Measurements from ENCODE around the gene MAP3K1.

MAP3K1 gene

DNA sequence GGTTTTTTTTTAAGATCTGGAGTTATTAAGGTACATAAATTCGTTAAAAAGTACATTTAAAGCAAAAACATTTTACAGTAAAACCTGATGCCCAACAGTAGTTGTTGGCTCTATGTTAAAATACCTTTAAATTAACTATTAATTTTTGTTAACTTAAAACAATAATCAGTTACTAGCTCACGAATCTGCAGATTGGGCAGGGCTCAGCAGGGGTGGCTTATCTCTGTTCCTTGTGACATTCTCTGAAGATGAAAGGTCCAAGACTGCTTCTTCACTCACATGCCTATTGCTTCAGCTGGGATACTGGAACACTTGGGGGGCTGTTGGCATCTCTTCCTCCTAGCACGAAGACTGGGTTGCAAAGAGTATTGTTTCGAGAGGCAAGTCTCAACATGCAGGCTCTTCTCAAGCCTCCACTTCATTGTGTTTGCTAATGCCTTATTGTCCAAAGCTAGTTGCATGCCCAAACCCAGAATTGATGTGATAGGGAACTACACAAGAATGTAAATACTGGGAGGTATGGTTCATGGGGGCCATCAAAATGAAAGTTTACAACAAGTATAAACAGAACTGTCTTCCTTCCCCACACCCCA lies 46.6 kb downstream of the MAP3K1 start:
- Histone ChIP-seq H2AFZ (ENCODE audit: low read depth, low read length) (no peak overlapping the region), H4K91ac (ENCODE audit: low read length) (no peak overlapping the region), H3K18ac (ENCODE audit: low read depth in 1 of 2, low read length in 2 of 2) (peak overlapping the region in 1 of 2 experiments; percentile 11), H2BK120ac (ENCODE audit: low read depth, low read length) (no peak overlapping the region), H3K79me1 (replicated peaks; ENCODE audit: low read length, poor library complexity, severe bottlenecking) (peaks cover 18% of the 10 kb centered on the region), H3K23ac (ENCODE audit: low read length in 2 of 2) (no peak overlapping the region), H3K4ac (ENCODE audit: low read depth in 1 of 2, low read length in 2 of 2) (no peak overlapping the region), H3K4me3 (ENCODE audit: insufficient read depth in 1 of 2, low read depth in 1 of 2, low read length in 2 of 2) (no peak overlapping the region), H3K36me3 (ENCODE audit: control insufficient read depth in 1 of 2, insufficient read depth in 2 of 2, low read depth in 1 of 2, low read length in 2 of 2) (peaks cover 8 to 15% of the 10 kb centered on the region in 2 experiments), H2BK5ac (ENCODE audit: low read depth, low read length, poor library complexity, severe bottlenecking) (no peak overlapping the region), H3K4me1 (ENCODE audit: control insufficient read depth, insufficient read depth, low read depth, low read length) (no peaks in the 10 kb centered on the region), H3K27me3 (ENCODE audit: control insufficient read depth in 1 of 2, insufficient read depth in 1 of 2, low read length in 2 of 2) (no peaks in the 10 kb centered on the region), H3K4me2 (ENCODE audit: low read length, poor library complexity, severe bottlenecking) (no peak overlapping the region), H3K14ac (ENCODE audit: low read length in 2 of 2) (no peak overlapping the region), H3K9ac (ENCODE audit: low read length) (no peak overlapping the region), H4K8ac (ENCODE audit: low read length) (no peak overlapping the region), H2BK15ac (ENCODE audit: low read depth, poor library complexity, severe bottlenecking) (no peak overlapping the region), H3K27ac (ENCODE audit: low read length, poor library complexity, severe bottlenecking) (no peak overlapping the region), H3K9me3 (ENCODE audit: control insufficient read depth, low read length) (no peaks in the 10 kb centered on the region), H2AK5ac (ENCODE audit: low read length, severe bottlenecking) (no peak overlapping the region), H2BK12ac (ENCODE audit: low read length in 2 of 2) (no peak overlapping the region)
- DNase-seq, result no peak
- 93% methylated on average over 3 of the region's 4 CpGs for WGBS

GRCh38 chr5:56862909-56863308 lies 47.6 kb downstream of the MAP3K1 start:
- Histone ChIP-seq H3K4ac (ENCODE audit: low read depth in 1 of 2, low read length in 2 of 2) (no peak overlapping the region), H3K23ac (ENCODE audit: low read length in 2 of 2) (no peak overlapping the region), H3K4me2 (ENCODE audit: low read length, poor library complexity, severe bottlenecking) (no peak overlapping the region), H3K18ac (ENCODE audit: low read depth in 1 of 2, low read length in 2 of 2) (no peak overlapping the region), H3K9me3 (ENCODE audit: control insufficient read depth, low read length) (no peaks in the 10 kb centered on the region), H2AK5ac (ENCODE audit: low read length, severe bottlenecking) (no peak overlapping the region), H3K4me1 (ENCODE audit: control insufficient read depth, insufficient read depth, low read depth, low read length) (no peaks in the 10 kb centered on the region), H3K4me3 (ENCODE audit: insufficient read depth in 1 of 2, low read depth in 1 of 2, low read length in 2 of 2) (no peak overlapping the region), H2BK120ac (ENCODE audit: low read depth, low read length) (no peak overlapping the region), H2BK15ac (ENCODE audit: low read depth, poor library complexity, severe bottlenecking) (no peak overlapping the region), H4K8ac (ENCODE audit: low read length) (no peak overlapping the region), H2BK5ac (ENCODE audit: low read depth, low read length, poor library complexity, severe bottlenecking) (no peak overlapping the region), H4K91ac (ENCODE audit: low read length) (no peak overlapping the region), H3K9ac (ENCODE audit: low read length) (no peak overlapping the region), H2AFZ (ENCODE audit: low read depth, low read length) (no peak overlapping the region), H3K14ac (ENCODE audit: low read length in 2 of 2) (no peak overlapping the region), H3K27me3 (ENCODE audit: control insufficient read depth in 1 of 2, insufficient read depth in 1 of 2, low read length in 2 of 2) (no peaks in the 10 kb centered on the region), H3K36me3 (ENCODE audit: control insufficient read depth in 1 of 2, insufficient read depth in 2 of 2, low read depth in 1 of 2, low read length in 2 of 2) (peaks cover 8 to 15% of the 10 kb centered on the region in 2 experiments), H3K79me1 (replicated peaks; ENCODE audit: low read length, poor library complexity, severe bottlenecking) (peaks cover 15% of the 10 kb centered on the region), H3K27ac (ENCODE audit: low read length, poor library complexity, severe bottlenecking) (no peak overlapping the region), H2BK12ac (ENCODE audit: low read length in 2 of 2) (no peak overlapping the region)
- DNase-seq, result no peak
- WGBS, result 100% methylated on average over 1 of the region's 3 CpGs

GRCh38 chr5:56871777-56872176 lies 56.4 kb downstream of the MAP3K1 start:
- H2AK5ac ChIP-seq (ENCODE audit: low read length, severe bottlenecking), result no peak overlapping the region
- no peak overlapping the region for H3K27ac ChIP-seq (ENCODE audit: low read length, poor library complexity, severe bottlenecking)
- H3K23ac ChIP-seq (ENCODE audit: low read length in 2 of 2), result no peak overlapping the region
- peaks cover 12% of the 10 kb centered on the region for H3K79me1 ChIP-seq (replicated peaks; ENCODE audit: low read length, poor library complexity, severe bottlenecking)
- no peak overlapping the region for H2AFZ ChIP-seq (ENCODE audit: low read depth, low read length)
- no peak overlapping the region for H3K9ac ChIP-seq (ENCODE audit: low read length)
- H2BK12ac ChIP-seq (ENCODE audit: low read length in 2 of 2), result no peak overlapping the region
- no peak overlapping the region for H2BK15ac ChIP-seq (ENCODE audit: low read depth, poor library complexity, severe bottlenecking)
- H3K18ac ChIP-seq (ENCODE audit: low read depth in 1 of 2, low read length in 2 of 2), result no peak overlapping the region
- no peak overlapping the region for H3K4me2 ChIP-seq (ENCODE audit: low read length, poor library complexity, severe bottlenecking)
- no peak for DNase-seq
- peaks cover 8 to 27% of the 10 kb centered on the region in 2 experiments for H3K36me3 ChIP-seq (ENCODE audit: control insufficient read depth in 1 of 2, insufficient read depth in 2 of 2, low read depth in 1 of 2, low read length in 2 of 2)
- no peak overlapping the region for H3K4ac ChIP-seq (ENCODE audit: low read depth in 1 of 2, low read length in 2 of 2)
- no peak overlapping the region for H3K14ac ChIP-seq (ENCODE audit: low read length in 2 of 2)
- no peaks in the 10 kb centered on the region for H3K27me3 ChIP-seq (ENCODE audit: control insufficient read depth in 1 of 2, insufficient read depth in 1 of 2, low read length in 2 of 2)
- WGBS, result 100% methylated on average over 1 of the region's 2 CpGs
- H4K8ac ChIP-seq (ENCODE audit: low read length), result no peak overlapping the region
- H2BK120ac ChIP-seq (ENCODE audit: low read depth, low read length), result no peak overlapping the region
- H2BK5ac ChIP-seq (ENCODE audit: low read depth, low read length, poor library complexity, severe bottlenecking), result no peak overlapping the region
- peaks cover 2% of the 10 kb centered on the region for H3K4me1 ChIP-seq (ENCODE audit: control insufficient read depth, insufficient read depth, low read depth, low read length)
- H3K9me3 ChIP-seq (ENCODE audit: control insufficient read depth, low read length), result no peaks in the 10 kb centered on the region
- H3K4me3 ChIP-seq (ENCODE audit: insufficient read depth in 1 of 2, low read depth in 1 of 2, low read length in 2 of 2), result no peak overlapping the region
- no peak overlapping the region for H4K91ac ChIP-seq (ENCODE audit: low read length)

- Histone ChIP-seq H2BK15ac (ENCODE audit: low read depth, poor library complexity, severe bottlenecking) (no peak overlapping the region), H3K27me3 (ENCODE audit: control insufficient read depth in 1 of 2, insufficient read depth in 1 of 2, low read length in 2 of 2) (no peaks in the 10 kb centered on the region), H3K36me3 (ENCODE audit: control insufficient read depth in 1 of 2, insufficient read depth in 2 of 2, low read depth in 1 of 2, low read length in 2 of 2) (peaks cover 8 to 27% of the 10 kb centered on the region in 2 experiments), H2BK120ac (ENCODE audit: low read depth, low read length) (no peak overlapping the region), H2BK12ac (ENCODE audit: low read length in 2 of 2) (no peak overlapping the region), H3K18ac (ENCODE audit: low read depth in 1 of 2, low read length in 2 of 2) (no peak overlapping the region), H3K4me2 (ENCODE audit: low read length, poor library complexity, severe bottlenecking) (no peak overlapping the region), H3K79me1 (replicated peaks; ENCODE audit: low read length, poor library complexity, severe bottlenecking) (peaks cover 16% of the 10 kb centered on the region), H3K4me3 (ENCODE audit: insufficient read depth in 1 of 2, low read depth in 1 of 2, low read length in 2 of 2) (no peak overlapping the region), H3K27ac (ENCODE audit: low read length, poor library complexity, severe bottlenecking) (no peak overlapping the region), H4K8ac (ENCODE audit: low read length) (no peak overlapping the region), H3K9ac (ENCODE audit: low read length) (no peak overlapping the region), H4K91ac (ENCODE audit: low read length) (no peak overlapping the region), H3K4me1 (ENCODE audit: control insufficient read depth, insufficient read depth, low read depth, low read length) (peaks cover 2% of the 10 kb centered on the region), H3K4ac (ENCODE audit: low read depth in 1 of 2, low read length in 2 of 2) (no peak overlapping the region), H3K23ac (ENCODE audit: low read length in 2 of 2) (no peak overlapping the region), H2AFZ (ENCODE audit: low read depth, low read length) (no peak overlapping the region), H2AK5ac (ENCODE audit: low read length, severe bottlenecking) (no peak overlapping the region), H3K14ac (ENCODE audit: low read length in 2 of 2) (no peak overlapping the region), H2BK5ac (ENCODE audit: low read depth, low read length, poor library complexity, severe bottlenecking) (no peak overlapping the region), H3K9me3 (ENCODE audit: control insufficient read depth, low read length) (no peaks in the 10 kb centered on the region)
- peak; percentile 18 for DNase-seq
- 92% methylated on average over 2 of the region's 3 CpGs for WGBS
These were observed 57.7 kb downstream of the MAP3K1 start for GRCh38 chr5:56873056-56873455.
